Gastrocnemius medialis (tissue), 4 donors: ENCODE data around the gene SLC8A3. TPM values are rescaled to one million over a fixed set of nuclear protein-coding genes. Genes with fewer than 3 reads are reported as not detected.

Experiments used
- ATAC-seq, 2 donors: fragments of 150-250 bp; one replicate each; pipeline ENCODE4 v1.9.1; 2016
- DNase-seq, 2 donors: peaks; one replicate each; pipeline ENCODE4 v3.0.0-alpha.2; 2019
- H3K27ac ChIP-seq, 4 donors: fragments of 200-600 bp; sonication (generic); 1 replicate in 1 of 4; 2 replicates in 3 of 4; pipeline ENCODE4 v1.5.1; 2016 to 2018; ENCODE audit warnings: mild to moderate bottlenecking in 2 of 4, moderate library complexity in 1 of 4
- H3K27me3 ChIP-seq, 3 donors: fragments of 200-600 bp; sonication (generic) in 2 of 3; 1 replicate in 1 of 3; 2 replicates in 2 of 3; pipeline versions ENCODE4 v1.5.1 to v1.6.0; 2016 to 2019; ENCODE audit warnings: mild to moderate bottlenecking in 1 of 3, moderate library complexity in 1 of 3
- H3K36me3 ChIP-seq, 2 donors: fragments of 200-600 bp; sonication (generic) in 1 of 2; one replicate each; pipeline ENCODE4 v1.5.1; 2017 to 2018
- H3K4me1 ChIP-seq, 2 donors: fragments of 200-600 bp; sonication (generic) in 1 of 2; one replicate each; pipeline ENCODE4 v1.5.1; 2016 to 2017; ENCODE audit warnings: mild to moderate bottlenecking in 2 of 2
- H3K4me3 ChIP-seq, 4 donors: fragments of 200-600 bp; sonication (generic) in 3 of 4; 1 replicate in 1 of 4; 2 replicates in 3 of 4; pipeline ENCODE4 v1.5.1; 2016 to 2019; ENCODE audit warnings: mild to moderate bottlenecking in 2 of 4
- H3K9me3 ChIP-seq, 3 donors: fragments of 200-600 bp; sonication (generic) in 2 of 3; 1 replicate in 1 of 3; 2 replicates in 2 of 3; pipeline ENCODE4 v1.5.1; 2016 to 2019
- CTCF ChIP-seq, 5 experiments: fragments of 450-650 bp in 3 of 5; fragments of 200-600 bp in 2 of 5; sonication (generic) in 2 of 5; IDR thresholded peaks in 4 of 5; conservative IDR thresholded peaks in 1 of 5; 1 replicate in 4 of 5; 2 replicates in 1 of 5; pipeline ENCODE4 v1.5.1; 2016 to 2019; ENCODE audit warnings: antibody characterized with exemption in 5 of 5, mild to moderate bottlenecking in 3 of 5, moderate library complexity in 3 of 5
- POLR2A ChIP-seq, 2 donors: fragments of 450-650 bp; IDR thresholded peaks; one replicate each; pipeline ENCODE4 v1.6.1; 2017; ENCODE audit warnings: antibody characterized with exemption in 2 of 2, mild to moderate bottlenecking in 2 of 2, moderate library complexity in 2 of 2
- in situ Hi-C, 4 donors: fragments of 200-750 bp; cut with MboI; loops; one replicate each; pipeline versions ENCODE4 v1.15.0 to v1.8.0; 2017; ENCODE audit warnings: low sequenced_read_pairs in 4 of 4
- intact Hi-C: fragments of 100-400 bp; cut with DNase I; formaldehyde crosslinking; loops from one replicate; pipeline ENCODE4 v1.15.1; 2023; ENCODE audit warnings: low total_unique reads
- total RNA-seq, 4 donors: library from RNA; depleted of rRNA; stranded (reverse); fragments of >200 nt; gene quantifications; one replicate each; pipeline versions ENCODE4 v1.1.0 to v1.2.3, GENCODE V29; 2016

Gene SLC8A3
- total RNA-seq, 4 donors from 2014 or later: 8.5 to 14.1 (median 12.6) TPM

GRCh38 chr14:70033116-70033515, 155.6 kb downstream of the SLC8A3 start:
- no peak for TF ChIP-seq POLR2A (IDR thresholded peaks at IDR 0.05)
- no peak for TF ChIP-seq CTCF (IDR thresholded peaks at IDR 0.05 in 4 of 5, conservative IDR thresholded peaks at IDR 0.05 in 1 of 5)
- Histone ChIP-seq H3K36me3 (no peaks in the 10 kb centered on the region), H3K9me3 (no peaks in the 10 kb centered on the region), H3K27ac (no peak overlapping the region), H3K27me3 (peaks cover 0 to 4% (median 0%) of the 10 kb centered on the region in 3 donors), H3K4me3 (no peak overlapping the region), H3K4me1 (no peaks in the 10 kb centered on the region)
- ATAC-seq: no peak
- DNase-seq: no peak
- in situ Hi-C loops: loop anchor here in 2 of 4 donors (5.0 to 25.0 kb wide), 2 partner anchors 216 to 229 kb away; no protein-coding TSS in a partner anchor
- intact Hi-C loops: no loop called here

- DNase-seq (no peak), ATAC-seq (no peak)
- no peaks in the 10 kb centered on the region for H3K9me3 ChIP-seq
- H3K36me3 ChIP-seq: no peaks in the 10 kb centered on the region
- peaks cover 0 to 4% (median 0%) of the 10 kb centered on the region in 3 donors for H3K27me3 ChIP-seq
- TF ChIP-seq CTCF (IDR thresholded peaks at IDR 0.05 in 4 of 5, conservative IDR thresholded peaks at IDR 0.05 in 1 of 5) (no peak), POLR2A (IDR thresholded peaks at IDR 0.05) (no peak)
- H3K4me3 ChIP-seq: no peak overlapping the region
- in situ Hi-C loops: loop anchor here in 2 of 4 donors (5.0 to 25.0 kb wide), 2 partner anchors 215 to 230 kb away; no protein-coding TSS in a partner anchor
- intact Hi-C loops: no loop called here
- no peak overlapping the region for H3K27ac ChIP-seq
- no peaks in the 10 kb centered on the region for H3K4me1 ChIP-seq
Measured at GRCh38 chr14:70032447-70032846, 156.3 kb downstream of the SLC8A3 start.

- Histone ChIP-seq H3K9me3 (no peaks in the 10 kb centered on the region), H3K36me3 (no peaks in the 10 kb centered on the region), H3K4me1 (no peaks in the 10 kb centered on the region), H3K27me3 (peaks cover 0 to under 1% (median 0%) of the 10 kb centered on the region in 3 donors), H3K27ac (no peak overlapping the region), H3K4me3 (no peak overlapping the region)
- no peak for ATAC-seq
- in situ Hi-C loops (loop anchor here in 2 of 4 donors (5.0 to 25.0 kb wide), 2 partner anchors 215 to 230 kb away; no protein-coding TSS in a partner anchor), intact Hi-C loops (no loop called here)
- no peak for DNase-seq
- no peak for TF ChIP-seq POLR2A (IDR thresholded peaks at IDR 0.05)
- TF ChIP-seq CTCF (IDR thresholded peaks at IDR 0.05 in 4 of 5, conservative IDR thresholded peaks at IDR 0.05 in 1 of 5): no peak
Measured at GRCh38 chr14:70032016-70032415, 156.7 kb downstream of the SLC8A3 start.

GRCh38 chr14:70029296-70030132, 159.2 kb downstream of the SLC8A3 start:
- no peak for DNase-seq
- H3K4me3 ChIP-seq: no peak overlapping the region
- in situ Hi-C loops: loop anchor here (5.0 to 25.0 kb wide), 3 partner anchors 212 to 233 kb away; no protein-coding TSS in a partner anchor

More at GRCh38 chr14:70029296-70030132, 159.2 kb downstream of the SLC8A3 start:
- H3K4me1 ChIP-seq: no peaks in the 10 kb centered on the region
- H3K27ac ChIP-seq: no peak overlapping the region
- intact Hi-C loops: no loop called here
- H3K9me3 ChIP-seq: no peaks in the 10 kb centered on the region
- ATAC-seq: no peak
- H3K27me3 ChIP-seq: no peaks in the 10 kb centered on the region
- H3K36me3 ChIP-seq: no peaks in the 10 kb centered on the region
- TF ChIP-seq CTCF (IDR thresholded peaks at IDR 0.05 in 4 of 5, conservative IDR thresholded peaks at IDR 0.05 in 1 of 5) (no peak), POLR2A (IDR thresholded peaks at IDR 0.05) (no peak)
